SW480 (cell line): ENCODE results near the gene APIP.
"Not testable (repeated sequence)": the region's sequence is repeated elsewhere in the genome, so short reads cannot be mapped to it uniquely, and the experiment has no call there.

Experiments
- DNase-seq: peaks from one replicate; pipeline ENCODE4 v3.0.0-alpha.2; 2016; ENCODE audit warnings: low spot score

The APIP gene

GRCh38 chr11:34926101-34926830 is 10.1 kb upstream of the APIP start:
- peak; percentile 65 for DNase-seq

- no peak for DNase-seq
These were observed 8.5 kb upstream of the APIP start for GRCh38 chr11:34924714-34925113.

- no peak for DNase-seq
These were observed 5.0 kb upstream of the APIP start for GRCh38 chr11:34921156-34921555.

- DNase-seq = peak; percentile 28
These were observed 928 bp upstream of the APIP start for GRCh38 chr11:34916843-34917770.

- no peak for DNase-seq
These were observed 804 bp downstream of the APIP start for GRCh38 chr11:34915136-34916014.

- DNase-seq = not testable (repeated sequence)
These were observed 2.6 kb downstream of the APIP start for GRCh38 chr11:34913556-34913955.

- DNase-seq = no peak
These were observed 4.5 kb downstream of the APIP start for GRCh38 chr11:34911676-34912075.

- DNase-seq = no peak
These were observed 5.4 kb downstream of the APIP start for GRCh38 chr11:34910817-34911216.

- no peak for DNase-seq
These were observed 6.2 kb downstream of the APIP start for GRCh38 chr11:34909955-34910354.

- DNase-seq = no peak
These were observed 6.8 kb downstream of the APIP start for GRCh38 chr11:34909415-34909814.

- no peak for DNase-seq
These were observed 8.1 kb downstream of the APIP start for GRCh38 chr11:34907934-34908593.

- DNase-seq = no peak
These were observed 10.5 kb downstream of the APIP start for GRCh38 chr11:34905666-34906065.

- DNase-seq = no peak
These were observed 11.7 kb downstream of the APIP start for GRCh38 chr11:34904421-34904955.

GRCh38 chr11:34899633-34900016 is 16.6 kb downstream of the APIP start:
- DNase-seq = no peak

GRCh38 chr11:34898474-34898873 is 17.7 kb downstream of the APIP start:
- DNase-seq = no peak

GRCh38 chr11:34897171-34897870 is 18.9 kb downstream of the APIP start:
- DNase-seq = no peak

- DNase-seq = not testable (repeated sequence)
These were observed 20.0 kb downstream of the APIP start for GRCh38 chr11:34896191-34896590.

GRCh38 chr11:34893416-34893815 is 22.8 kb downstream of the APIP start:
- no peak for DNase-seq

GRCh38 chr11:34891611-34892010 is 24.6 kb downstream of the APIP start:
- DNase-seq = peak; percentile 7

- peak; percentile 77 for DNase-seq
These were observed 25.4 kb downstream of the APIP start for GRCh38 chr11:34890812-34891211.

GRCh38 chr11:34890089-34890488 is 26.1 kb downstream of the APIP start:
- DNase-seq = peak; percentile 13
